GM18502 (cell line): ENCODE measurements around the gene NCOR2.

ENCODE experiments used
- ATAC-seq: cut with Tn5 transposase; IDR thresholded peaks from one replicate; pipeline ENCODE4 v1.9.1; 2021; ENCODE audit warnings: mild to moderate bottlenecking; ENCODE audit not compliant: unreplicated experiment, poor library complexity

NCOR2 gene

DNA sequence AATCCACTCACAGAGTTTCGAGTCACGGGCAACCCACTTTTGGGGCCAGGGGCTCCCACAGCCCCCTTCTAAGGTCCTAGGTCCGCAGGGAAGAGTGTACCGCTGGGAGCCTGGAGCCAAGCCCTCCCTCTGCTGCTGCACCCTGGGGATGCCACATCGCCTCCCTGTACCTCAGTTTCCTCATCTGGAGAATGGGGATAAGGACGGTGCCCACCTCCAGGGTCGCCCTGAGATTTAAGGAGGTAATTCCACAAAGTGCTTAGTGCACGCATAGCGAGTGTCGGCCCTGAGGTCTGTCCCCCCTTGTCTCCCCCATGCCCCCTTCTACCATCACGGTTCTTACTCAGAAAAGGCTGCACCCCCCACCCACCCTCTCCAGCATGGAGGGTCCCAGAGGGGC lies 35.5 kb downstream of the NCOR2 start:
- no peak for ATAC-seq

DNA sequence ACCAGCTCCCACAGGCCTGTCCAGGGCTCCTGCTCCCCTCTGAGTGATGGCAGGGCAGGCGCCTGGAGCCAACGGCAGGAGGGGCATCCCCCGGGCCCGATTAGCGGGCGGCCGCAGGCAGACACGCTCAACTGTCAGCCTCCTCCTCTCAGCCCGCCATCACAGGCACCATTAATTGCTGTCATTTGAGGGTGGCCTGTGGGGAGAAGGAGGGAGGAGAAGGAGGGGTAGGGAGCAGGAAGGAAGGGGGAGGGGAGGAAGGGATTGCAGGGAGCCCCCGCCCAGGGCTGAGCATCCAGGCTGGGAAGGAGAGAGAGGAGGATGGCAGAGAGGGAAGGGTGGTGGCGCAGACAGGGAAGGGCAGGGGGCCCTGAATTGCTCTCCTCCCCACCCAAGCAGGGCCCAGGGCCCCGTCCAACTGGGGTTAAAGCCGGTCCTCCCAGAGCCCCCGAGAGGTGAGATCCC lies 36.1 kb downstream of the NCOR2 start:
- ATAC-seq: no peak

DNA sequence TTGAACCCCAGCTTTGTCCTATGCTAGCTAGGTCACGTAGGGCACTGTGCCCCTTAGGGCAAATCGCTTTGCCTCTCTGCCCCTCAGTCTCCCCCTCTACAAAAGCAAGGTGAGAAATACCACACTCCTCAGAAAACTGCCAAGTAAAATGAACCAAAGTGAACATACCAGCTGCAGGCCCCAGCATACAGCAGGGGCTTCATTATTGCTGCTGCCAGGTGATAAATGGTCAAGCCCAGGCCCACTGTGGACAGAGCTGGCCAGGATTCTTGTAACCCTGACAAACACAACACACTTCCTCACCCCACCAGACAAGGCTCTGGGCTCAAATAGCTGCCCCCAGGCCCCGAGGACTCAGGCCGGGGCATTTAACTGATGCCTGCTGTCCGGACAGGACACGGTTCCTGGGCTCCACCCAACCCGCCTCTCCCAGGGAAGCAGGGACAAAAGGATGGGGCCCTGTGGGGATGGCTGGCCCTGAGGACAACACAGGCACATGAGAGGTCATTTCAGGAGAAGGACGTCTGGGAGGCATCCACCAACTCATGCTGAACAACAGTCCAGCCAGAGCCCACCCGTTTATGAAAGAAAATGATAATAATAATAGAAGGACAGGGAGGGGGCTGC lies 36.7 kb downstream of the NCOR2 start:
- no peak for ATAC-seq

DNA sequence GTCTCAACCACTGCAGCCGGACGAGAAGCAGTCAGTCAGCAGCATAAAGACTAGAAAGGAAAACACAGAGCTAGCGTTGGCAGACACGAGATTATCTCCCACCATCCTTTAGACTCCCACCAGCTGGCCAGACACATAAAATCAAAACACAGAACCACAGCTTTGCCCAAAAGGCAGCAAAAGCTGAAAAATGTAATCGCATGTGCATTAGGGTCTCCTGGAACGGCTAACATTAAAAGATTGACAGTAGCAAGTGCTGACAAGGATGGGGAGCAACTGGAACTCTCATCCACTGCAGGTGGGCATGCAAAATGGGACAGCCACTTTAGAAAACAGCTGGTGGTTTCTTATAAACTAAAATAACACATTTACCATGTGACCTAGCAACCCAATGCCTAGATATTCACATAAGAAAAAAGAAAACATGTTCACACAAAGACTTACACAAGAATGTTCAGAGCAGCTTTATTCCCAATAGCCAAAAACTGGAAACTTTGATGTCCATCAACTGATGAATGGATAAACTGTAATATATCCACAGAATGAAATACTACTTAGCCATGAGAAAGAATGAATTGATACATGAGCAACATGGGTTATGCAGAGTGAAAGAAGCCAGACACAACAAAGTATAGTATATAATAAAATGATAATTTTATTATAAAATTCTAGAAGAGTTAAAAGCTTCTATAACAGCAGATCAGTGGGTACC lies 37.7 kb downstream of the NCOR2 start:
- ATAC-seq: no peak

DNA sequence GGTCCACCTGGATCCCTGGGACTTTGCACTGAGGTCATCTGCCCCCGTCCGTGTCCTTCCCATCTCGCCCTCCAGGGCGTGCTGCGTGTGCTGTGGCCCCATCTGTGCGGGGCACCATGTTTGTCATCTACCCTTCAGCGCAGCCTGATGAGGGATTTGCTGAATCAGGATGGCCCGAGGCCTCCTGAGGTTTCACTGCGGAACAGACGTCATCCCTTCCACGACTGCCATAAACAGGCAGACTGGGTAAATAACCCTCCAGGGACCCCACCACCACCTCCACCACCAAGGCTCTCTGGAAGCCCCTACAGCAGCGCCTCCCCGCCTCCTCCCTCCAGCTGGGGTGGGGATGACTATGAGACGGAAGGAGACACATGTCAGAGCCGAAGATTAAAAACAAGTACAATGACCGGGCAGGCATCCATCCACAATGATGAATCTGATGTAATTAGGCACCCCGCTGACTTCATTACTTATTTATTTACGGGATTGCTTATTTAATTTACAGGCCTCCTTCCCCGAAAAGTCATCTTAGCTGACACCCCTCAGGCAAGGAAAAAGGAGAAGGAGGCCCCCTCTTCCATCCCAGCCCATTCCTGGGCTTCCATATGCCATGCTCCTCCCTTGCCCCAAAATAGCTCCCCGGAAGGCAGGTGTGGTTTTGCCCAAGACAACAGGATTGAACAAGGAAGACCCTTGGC lies 39.4 kb downstream of the NCOR2 start:
- ATAC-seq: no peak

DNA sequence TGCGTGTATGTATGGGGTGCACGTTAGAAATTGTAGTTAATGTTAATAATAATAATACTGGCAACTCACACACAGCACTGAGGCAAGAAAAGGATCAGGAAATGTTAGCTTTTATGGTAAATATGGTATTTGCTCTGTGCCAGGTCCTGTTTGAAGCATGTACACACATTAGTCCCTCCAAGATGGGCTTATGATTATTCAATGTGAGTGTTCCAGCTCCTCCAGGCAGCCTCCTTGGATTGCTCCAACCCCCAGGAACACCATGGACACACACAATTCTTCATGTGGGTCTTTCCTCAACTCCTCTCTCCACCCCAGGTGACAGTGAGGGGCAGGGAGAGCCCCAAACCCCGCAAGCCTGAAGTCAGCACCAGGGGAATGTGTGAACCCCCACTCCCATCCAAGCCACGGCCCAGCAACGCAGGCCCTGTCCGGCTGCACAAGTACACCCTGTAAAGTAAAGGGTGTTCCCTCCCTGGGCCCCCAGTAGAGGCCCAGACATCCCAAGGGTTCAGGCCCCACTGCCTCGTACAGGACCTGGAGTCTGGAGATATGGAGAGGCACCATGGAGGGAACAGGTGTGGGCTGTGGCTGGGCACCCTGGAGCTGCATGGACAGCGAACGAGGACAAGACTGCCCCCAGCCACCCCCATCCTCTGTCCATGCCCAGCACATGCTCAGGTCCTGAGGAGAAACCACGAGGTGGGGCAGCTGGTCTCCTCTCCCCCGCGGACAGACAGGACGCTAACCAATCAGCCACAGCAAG lies 41.3 kb downstream of the NCOR2 start:
- no peak for ATAC-seq

DNA sequence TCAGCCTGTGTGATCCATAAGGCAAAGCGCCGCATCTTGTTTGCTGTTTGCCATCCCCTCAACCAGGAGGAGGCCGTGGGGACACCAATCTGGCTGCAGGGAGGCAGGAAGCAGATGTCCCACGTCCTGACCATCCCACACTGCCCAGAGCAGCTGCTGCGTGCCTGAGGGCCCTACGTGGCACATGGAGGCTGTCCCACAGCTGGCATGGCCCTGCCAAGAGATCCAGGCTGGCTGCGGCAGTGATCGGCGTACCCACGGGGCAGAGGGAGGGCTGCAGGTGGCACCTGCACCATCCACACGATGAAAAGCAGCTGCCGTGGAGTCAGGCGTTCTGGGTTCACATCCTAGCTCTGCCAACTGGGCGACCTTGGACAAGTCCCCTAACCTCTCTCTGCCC lies 42.0 kb downstream of the NCOR2 start:
- ATAC-seq: no peak

DNA sequence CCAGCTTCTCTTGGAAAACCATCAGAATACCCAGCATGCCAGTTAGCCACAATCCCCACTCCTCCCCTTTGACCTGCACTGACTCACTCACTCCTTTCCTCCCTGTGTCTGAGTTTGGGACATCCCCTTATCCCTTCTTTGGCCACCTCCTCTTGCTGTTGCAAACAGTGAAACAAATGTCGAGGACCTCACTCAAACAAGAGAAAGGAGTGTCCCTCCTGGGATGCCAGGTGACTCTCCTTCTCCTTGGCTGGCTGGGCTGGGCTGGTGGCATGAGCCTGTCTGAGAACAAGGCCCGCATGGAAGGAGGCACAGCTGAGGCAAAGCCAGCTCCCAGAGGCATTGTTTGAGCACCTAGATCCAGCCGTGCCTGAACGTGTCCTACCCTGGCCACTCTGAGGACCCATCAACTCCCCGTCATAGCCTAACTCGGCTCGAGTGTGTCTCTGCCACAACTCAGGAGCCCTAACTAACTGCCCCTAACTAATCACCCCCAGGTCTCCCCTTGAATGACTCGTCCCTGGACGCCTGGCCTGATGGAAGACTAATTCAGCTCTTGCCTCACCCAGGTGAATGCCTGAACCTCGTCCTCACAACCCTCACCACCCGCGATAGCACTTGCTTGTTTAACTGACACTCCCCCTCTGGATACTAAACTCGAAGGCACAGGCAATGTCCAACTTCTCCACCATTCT lies 43.0 kb downstream of the NCOR2 start:
- no peak for ATAC-seq

DNA sequence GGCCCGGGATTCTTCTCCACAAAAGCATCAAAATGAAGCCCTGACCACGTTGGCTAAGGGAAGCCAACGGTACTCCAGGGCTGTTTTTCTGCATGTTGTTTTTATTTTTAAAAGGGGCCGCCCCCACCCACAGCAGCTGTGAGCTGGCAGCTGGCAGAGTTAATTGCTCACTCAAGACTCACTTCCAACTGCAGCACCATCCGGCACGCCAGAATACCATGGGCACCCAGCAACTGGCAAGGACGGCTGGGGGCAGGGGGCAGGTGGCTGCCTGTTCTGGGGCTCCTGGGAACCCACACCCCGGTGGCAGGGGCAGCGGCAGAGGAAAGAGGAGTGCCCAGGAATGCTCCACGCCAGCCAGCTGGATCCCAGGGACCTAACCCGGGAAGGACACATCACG lies 44.3 kb downstream of the NCOR2 start:
- ATAC-seq: no peak

DNA sequence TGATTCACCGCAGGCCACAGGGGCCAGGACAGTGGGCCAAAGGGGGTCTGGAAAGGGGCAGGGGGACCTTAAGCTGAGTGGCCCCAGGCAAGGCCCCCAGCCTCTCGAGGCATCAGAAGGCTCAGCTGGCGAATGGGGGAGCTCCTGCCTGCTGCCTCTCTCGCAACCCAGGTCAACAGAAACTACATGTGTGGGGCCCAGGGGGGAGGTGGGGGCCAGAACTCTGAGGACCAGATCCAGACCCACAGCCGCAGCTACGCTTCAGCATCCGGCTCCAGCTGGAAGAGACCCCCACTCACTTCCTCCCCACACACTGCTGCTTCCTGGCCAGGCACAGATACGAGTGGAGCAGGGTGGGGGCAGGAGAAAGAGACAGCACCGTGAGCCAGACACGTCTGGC lies 46.5 kb downstream of the NCOR2 start:
- ATAC-seq: no peak

DNA sequence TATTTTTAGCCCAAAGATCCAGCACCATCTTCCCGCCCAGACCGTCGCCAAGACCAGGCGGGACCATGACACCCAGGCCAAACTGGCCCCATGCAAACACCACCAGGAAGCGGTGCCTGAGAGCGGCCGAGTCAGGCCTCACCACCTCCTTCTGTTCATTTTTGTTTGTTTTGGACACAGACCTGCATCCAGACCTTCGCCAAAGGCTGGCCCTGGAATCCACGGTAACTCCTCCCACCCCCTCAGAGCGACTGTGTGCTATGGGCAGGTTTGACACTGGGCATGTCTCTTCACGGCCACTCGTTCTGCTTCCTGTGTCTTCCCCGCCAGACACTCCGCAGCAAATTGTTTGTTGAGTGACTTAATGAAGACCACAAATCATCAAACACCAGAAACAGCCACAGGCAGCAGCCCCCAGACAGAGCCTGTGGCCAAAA lies 47.1 kb downstream of the NCOR2 start:
- no peak for ATAC-seq

DNA sequence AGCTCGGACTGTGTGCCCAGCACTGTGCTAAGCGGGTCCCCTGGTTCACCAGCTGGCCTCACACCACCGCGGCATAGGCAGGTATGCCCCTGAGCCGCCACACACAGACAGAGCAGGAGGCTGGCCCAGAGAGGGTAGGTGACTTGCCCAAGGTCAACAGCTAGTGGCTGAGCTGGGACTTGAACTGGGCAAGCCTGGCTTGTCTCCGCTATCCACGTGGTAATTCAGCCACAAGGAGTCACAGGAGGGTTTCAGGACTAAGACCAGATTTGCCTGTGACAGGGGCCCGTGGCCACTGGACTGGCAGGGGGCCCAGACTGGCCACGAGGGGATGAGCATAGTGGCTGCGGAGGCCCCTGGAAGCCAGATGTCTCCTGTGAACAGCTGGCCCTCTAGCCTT lies 47.7 kb downstream of the NCOR2 start:
- no peak for ATAC-seq

DNA sequence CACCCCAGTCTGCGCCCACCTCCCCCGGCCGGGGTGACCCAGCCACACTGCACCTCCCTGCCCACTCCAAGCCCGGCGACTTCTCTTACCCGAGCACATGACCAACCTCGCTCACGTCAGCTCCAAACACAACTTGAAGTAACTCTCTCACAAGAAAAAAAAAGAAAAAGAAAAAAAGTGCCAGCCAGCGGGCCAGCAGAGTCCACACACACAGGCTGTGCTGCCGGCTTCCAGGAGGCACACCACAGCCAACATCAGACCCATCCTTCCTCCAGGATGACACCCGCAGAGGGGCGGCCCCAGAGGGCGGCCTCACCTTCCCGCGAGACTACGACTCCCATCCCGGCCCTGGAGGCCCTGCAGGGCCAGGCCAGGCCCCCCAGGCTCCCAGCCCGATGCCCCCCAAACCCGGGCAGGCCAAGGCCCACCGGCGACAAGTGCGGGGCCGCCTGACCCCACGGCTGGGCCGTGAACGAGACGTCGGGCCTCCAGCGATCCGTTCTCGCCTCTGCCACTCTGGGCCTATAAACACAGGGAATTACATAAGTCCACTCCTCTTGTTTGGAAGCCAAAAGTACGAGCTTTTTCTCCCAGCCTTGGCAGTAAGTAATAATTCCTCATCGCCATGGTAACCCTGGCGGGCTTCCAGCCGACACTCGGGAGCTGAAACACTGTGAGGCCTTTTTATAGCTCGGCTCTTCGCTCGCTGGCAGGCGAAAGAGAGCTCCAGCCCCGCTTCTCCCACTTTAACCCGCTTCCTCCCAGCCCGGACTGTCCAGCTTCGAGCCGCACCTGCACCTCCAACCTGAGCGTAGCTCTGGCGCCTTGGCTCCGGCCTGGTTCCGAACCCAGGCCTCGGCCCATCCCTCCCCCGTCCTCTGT lies 49.1 kb downstream of the NCOR2 start:
- ATAC-seq: no peak
